Measurements from ENCODE around the gene SHB.

GRCh38 chr9:38042626-38043357, 26.2 kb downstream of the SHB start:
- TF ChIP-seq JUN (CRISPR knock-in tag; IDR thresholded peaks at IDR 0.05) (no peak), USF2 (CRISPR knock-in tag; IDR thresholded peaks at IDR 0.05) (no peak), CTCF (IDR thresholded peaks at IDR 0.05) (no peak), MLX (CRISPR knock-in tag; IDR thresholded peaks at IDR 0.05) (no peak), CBFB (CRISPR knock-in tag; IDR thresholded peaks at IDR 0.05; ENCODE audit: low read depth) (no peak), FOXJ3 (CRISPR knock-in tag; IDR thresholded peaks at IDR 0.05; ENCODE audit: borderline replicate concordance) (no peak), TP53 (CRISPR knock-in tag; IDR thresholded peaks at IDR 0.05) (no peak), ZNF138 (CRISPR knock-in tag; conservative IDR thresholded peaks at IDR 0.05) (no peak), AFF4 (CRISPR knock-in tag; IDR thresholded peaks at IDR 0.05; ENCODE audit: borderline replicate concordance) (no peak)
- TF ChIP-seq, protein P1, sequence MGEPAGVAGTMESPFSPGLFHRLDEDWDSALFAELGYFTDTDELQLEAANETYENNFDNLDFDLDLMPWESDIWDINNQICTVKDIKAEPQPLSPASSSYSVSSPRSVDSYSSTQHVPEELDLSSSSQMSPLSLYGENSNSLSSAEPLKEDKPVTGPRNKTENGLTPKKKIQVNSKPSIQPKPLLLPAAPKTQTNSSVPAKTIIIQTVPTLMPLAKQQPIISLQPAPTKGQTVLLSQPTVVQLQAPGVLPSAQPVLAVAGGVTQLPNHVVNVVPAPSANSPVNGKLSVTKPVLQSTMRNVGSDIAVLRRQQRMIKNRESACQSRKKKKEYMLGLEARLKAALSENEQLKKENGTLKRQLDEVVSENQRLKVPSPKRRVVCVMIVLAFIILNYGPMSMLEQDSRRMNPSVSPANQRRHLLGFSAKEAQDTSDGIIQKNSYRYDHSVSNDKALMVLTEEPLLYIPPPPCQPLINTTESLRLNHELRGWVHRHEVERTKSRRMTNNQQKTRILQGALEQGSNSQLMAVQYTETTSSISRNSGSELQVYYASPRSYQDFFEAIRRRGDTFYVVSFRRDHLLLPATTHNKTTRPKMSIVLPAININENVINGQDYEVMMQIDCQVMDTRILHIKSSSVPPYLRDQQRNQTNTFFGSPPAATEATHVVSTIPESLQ (CRISPR knock-in tag; IDR thresholded peaks at IDR 0.05), result no peak
- TF ChIP-seq, protein P2, sequence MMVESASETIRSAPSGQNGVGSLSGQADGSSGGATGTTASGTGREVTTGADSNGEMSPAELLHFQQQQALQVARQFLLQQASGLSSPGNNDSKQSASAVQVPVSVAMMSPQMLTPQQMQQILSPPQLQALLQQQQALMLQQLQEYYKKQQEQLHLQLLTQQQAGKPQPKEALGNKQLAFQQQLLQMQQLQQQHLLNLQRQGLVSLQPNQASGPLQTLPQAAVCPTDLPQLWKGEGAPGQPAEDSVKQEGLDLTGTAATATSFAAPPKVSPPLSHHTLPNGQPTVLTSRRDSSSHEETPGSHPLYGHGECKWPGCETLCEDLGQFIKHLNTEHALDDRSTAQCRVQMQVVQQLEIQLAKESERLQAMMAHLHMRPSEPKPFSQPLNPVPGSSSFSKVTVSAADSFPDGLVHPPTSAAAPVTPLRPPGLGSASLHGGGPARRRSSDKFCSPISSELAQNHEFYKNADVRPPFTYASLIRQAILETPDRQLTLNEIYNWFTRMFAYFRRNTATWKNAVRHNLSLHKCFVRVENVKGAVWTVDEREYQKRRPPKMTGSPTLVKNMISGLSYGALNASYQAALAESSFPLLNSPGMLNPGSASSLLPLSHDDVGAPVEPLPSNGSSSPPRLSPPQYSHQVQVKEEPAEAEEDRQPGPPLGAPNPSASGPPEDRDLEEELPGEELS (CRISPR knock-in tag; IDR thresholded peaks at IDR 0.05), result no peak

Data from WTC11 (cell line).